Inferior parietal cortex (tissue), 1 donor: ENCODE data around the gene DCUN1D3.
A peak's percentile ranks its signal among the peaks of the same experiment; 100 is the strongest.
"Not testable (repeated sequence)": the region's sequence is repeated elsewhere in the genome, so short reads cannot be mapped to it uniquely, and the experiment has no call there.

Source experiments
- DNase-seq: peaks from one replicate; pipeline ENCODE4 v3.0.0-alpha.2; 2016; ENCODE audit errors: extremely low spot score

DCUN1D3 gene

GRCh38 chr16:20822521-20823325 lies 77.4 kb downstream of the DCUN1D3 start:
- no peak for DNase-seq

- no peak for DNase-seq
These were observed 78.5 kb downstream of the DCUN1D3 start for GRCh38 chr16:20821682-20822081.

- DNase-seq: no peak
These were observed 81.1 kb downstream of the DCUN1D3 start for GRCh38 chr16:20818929-20819585.

- DNase-seq: no peak
These were observed 85.4 kb downstream of the DCUN1D3 start for GRCh38 chr16:20814784-20815183.

GRCh38 chr16:20812510-20812909 lies 87.6 kb downstream of the DCUN1D3 start:
- DNase-seq: no peak

GRCh38 chr16:20811889-20812439 lies 88.2 kb downstream of the DCUN1D3 start:
- DNase-seq: no peak

GRCh38 chr16:20807862-20808261 lies 92.3 kb downstream of the DCUN1D3 start:
- DNase-seq: no peak

- peak; percentile 94 for DNase-seq
These were observed 93.7 kb downstream of the DCUN1D3 start, which contains the start of the genes ERI2 and REXO5 for GRCh38 chr16:20806168-20807050. Gene ERI2 (minus strand): TSS chr16:20806472. CDS start chr16:20806430, 42 bp downstream. Gene REXO5 (plus strand): TSS chr16:20806527. CDS start chr16:20806954, 427 bp downstream.

- DNase-seq: not testable (repeated sequence)
These were observed 94.4 kb downstream of the DCUN1D3 start for GRCh38 chr16:20805684-20806167.
